Posterior vena cava (tissue), 2 donors: ENCODE results near the gene DENND5B. TPM values are rescaled to one million over a fixed set of nuclear protein-coding genes. Genes with fewer than 3 reads are reported as not detected.
"Not testable (repeated sequence)": the region's sequence is repeated elsewhere in the genome, so short reads cannot be mapped to it uniquely, and the experiment has no call there.

Experiments
- DNase-seq: peaks from one replicate; pipeline ENCODE4 v3.0.0-alpha.2; 2020; ENCODE audit warnings: low spot score
- intact Hi-C, 2 donors: fragments of 100-400 bp; cut with DNase I; formaldehyde crosslinking; loops; one replicate each; pipeline versions ENCODE4 v1.14.1 to v1.14.2; 2022 to 2023
- total RNA-seq, 2 donors: library from RNA; stranded (reverse); fragmentation: NEBNext Ultra II Directional; extraction: Animal tissue kit (Norgen Biotek cat#: 25700); gene quantifications; one replicate each; pipeline ENCODE4 v1.2.1, GENCODE V29; 2021
- donor health status: DM: yes; HTN: yes; CAD: no.
- donor health status: DM: yes; HTN: yes; CAD: no.

Gene DENND5B
- total RNA-seq, 2 donors from 2014 or later = 13.1 to 19.7 TPM

DNA sequence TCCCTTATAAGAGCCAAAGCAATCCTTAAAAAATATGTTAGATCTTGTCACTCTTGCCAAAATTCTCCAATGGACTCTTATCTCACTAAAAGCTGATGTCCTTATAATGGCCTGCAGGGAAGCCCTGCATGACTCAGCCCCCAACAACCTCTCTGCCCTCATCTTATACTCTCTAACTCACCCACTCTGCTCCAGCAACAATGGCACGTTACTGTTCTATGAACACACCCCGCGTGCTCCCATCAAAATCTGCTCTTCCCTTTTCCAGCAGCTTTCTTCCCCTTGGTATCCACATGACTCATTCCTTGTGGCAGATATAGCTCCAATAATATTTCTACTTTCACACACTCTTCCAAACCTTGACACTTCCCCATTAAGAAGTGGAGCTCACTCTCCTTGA is 108.1 kb downstream of the DENND5B start:
- no peak for DNase-seq
- intact Hi-C loops = no loop called here

- no peak for DNase-seq
- intact Hi-C loops = no loop called here
These were observed 109.5 kb downstream of the DENND5B start for GRCh38 chr12:31481415-31481814.

DNA sequence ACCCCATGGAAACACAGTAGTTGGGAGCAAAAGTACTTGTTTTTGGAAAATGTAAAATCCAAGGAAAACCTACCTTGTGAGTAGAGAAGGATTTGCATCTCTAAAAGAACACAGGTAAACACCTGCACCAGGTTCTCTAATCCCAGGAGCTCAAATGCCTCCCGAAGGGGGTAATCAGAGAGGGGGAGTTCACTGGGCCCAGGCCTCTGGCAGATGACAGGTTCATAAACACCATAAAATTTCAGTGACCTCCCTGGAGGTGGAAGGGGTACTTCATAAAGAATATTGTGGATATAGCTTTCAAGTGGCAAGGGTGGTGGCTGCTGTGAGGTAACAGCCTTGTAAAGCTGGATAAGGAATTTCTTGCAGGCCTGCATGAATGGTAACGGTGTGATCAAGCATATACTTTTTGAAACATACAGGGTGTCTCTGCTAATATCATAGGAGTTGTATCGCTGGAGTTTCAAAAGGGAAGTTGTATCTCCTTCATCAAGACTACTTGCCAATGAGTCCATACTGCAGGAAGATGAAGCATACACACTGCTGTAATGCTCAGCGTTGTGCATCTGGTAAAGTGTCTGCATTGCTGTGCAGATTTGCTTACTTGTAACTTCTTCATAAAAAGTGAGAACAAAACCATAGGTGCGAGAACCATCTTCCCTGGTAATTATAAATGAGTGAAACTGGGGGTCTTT is 111.3 kb downstream of the DENND5B start:
- intact Hi-C loops = no loop called here
- DNase-seq = no peak

DNA sequence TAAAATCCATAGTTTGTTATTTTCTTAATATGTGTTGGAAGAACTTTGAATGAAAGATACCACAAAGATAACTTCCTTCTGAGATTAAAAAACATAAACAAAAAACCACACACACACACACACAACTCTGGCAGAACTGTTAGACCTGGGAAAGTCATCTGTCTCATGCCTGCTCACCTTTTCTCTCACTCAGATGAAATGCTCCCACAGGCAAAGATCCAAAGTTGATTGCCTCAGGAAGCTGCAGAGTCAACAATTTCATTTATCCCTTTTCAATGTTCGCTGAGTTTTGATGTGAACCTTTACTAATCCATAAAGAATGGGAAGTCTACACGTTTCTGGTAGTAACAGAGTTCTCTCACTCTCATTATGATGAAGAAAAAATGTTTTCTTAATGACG is 112.0 kb downstream of the DENND5B start:
- DNase-seq = no peak
- intact Hi-C loops = no loop called here

- intact Hi-C loops = no loop called here
- DNase-seq = no peak
These were observed 112.5 kb downstream of the DENND5B start for GRCh38 chr12:31478425-31478824.

- DNase-seq = no peak
- intact Hi-C loops = no loop called here
These were observed 113.2 kb downstream of the DENND5B start for GRCh38 chr12:31477687-31478086.

DNA sequence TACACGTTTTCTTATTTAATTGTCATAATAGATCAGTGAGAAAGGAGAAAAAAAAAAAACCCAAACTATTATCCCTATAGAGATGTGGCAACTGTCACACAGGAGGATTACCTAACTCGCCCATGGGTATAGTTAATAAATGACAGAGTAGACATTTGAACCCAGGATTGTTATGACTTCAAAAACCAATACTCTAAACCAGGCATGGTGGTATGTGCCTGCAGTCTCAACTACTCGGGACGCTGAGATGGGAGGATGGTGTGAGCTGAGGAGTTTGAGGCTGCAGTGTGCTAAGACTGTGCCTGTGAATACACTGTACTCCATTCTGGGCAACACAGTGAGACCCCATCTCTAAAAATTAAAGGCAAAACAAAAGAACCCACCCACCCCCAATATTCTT is 114.5 kb downstream of the DENND5B start:
- DNase-seq = no peak
- intact Hi-C loops = no loop called here

DNA sequence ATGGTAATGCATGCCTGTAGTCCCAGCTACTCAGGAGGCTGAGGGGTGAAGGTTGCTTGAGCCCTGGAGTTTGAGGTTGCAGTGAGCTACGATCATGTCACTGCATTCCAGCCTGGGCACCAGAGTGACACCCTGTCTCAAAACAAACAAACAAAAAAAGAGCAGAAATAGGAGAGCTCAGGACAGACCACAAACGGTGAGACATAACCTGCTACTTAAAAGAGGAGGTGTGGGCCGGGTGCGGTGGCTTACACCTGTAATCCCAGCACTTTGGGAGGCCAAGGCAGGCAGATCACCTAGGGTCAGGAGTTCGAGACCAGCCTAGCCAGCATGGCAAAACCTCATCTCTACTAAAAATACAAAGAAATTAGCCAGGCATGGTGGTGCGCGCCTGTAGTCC is 115.3 kb downstream of the DENND5B start:
- DNase-seq, intact Hi-C loops: not testable (repeated sequence)

DNA sequence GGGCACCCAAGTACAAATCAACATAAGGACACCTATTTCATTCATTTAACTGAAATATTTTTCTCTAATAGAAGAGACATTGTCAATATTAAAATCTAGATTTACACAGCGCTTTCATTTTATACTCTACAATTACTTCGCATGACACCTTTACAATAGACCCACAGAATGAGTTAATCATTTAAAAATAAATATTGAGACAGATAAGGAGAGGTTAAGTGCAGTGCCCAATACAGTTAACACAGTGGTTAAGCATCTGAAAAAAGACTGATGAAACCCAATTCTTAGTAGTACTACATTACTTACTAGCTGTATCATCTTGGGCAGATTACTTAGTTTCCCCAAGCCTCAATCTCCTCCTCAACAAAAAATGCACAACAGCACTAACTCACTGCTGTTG is 116.2 kb downstream of the DENND5B start:
- intact Hi-C loops = no loop called here
- DNase-seq = no peak

DNA sequence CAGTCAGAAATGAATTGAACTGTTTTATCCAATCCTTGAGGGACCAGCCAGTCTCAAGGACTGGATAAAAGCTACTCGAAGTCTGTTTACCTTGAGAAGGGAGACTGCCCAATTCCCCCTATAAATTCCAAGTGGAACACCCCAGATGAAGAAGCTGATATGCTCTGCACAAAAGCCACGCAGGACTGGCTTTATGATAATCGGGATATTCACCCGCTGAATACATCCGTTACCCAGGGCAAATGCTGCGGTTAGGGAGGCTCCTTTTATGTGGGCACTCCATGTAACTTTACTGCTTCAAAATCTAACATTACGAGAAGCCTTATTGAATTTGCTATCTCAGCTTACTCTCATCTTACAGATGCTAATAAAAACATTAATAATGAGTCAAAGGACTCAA is 119.1 kb downstream of the DENND5B start:
- no peak for DNase-seq
- intact Hi-C loops = no loop called here

DNA sequence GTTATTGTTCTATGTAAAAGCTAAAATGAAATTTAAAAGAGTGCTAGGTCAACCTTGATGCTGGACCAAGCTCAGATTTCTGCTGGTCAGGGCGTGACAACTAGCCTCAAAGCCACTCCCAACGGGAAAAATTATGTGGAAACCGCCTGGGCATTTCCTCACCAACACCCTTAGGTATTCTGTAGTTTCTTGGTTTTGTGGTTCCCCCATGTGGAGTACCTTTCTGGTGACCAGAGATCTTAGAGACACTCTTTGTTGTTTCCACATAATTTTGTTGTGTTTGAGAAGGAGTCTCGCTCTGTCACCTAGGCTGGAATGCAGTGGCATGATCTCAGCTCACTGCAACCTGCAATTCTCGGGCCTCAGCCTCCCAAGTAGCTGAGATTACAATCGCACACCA is 119.9 kb downstream of the DENND5B start:
- intact Hi-C loops = no loop called here
- no peak for DNase-seq

DNA sequence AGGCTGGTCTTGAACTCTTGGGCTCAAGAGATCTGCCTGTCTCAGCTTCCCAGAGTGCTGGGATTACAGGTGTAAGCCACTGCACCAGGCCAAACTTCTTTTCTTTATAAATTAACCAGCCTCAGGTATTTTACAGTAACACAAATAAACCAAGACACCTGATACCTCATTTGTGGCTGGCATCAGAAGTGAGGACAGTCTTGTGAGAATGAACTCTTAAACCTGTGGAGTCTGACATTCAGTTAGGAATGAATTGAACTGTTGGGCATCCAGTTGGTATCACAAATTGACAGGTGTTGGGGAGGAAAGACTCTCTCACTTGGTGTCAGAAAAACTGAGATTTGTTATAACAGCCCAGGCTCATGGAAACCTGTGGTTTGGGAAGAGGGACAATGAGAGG is 120.5 kb downstream of the DENND5B start:
- intact Hi-C loops = no loop called here
- DNase-seq = no peak

- intact Hi-C loops = no loop called here
- DNase-seq = no peak
These were observed 124.2 kb downstream of the DENND5B start for GRCh38 chr12:31466768-31467167.

DNA sequence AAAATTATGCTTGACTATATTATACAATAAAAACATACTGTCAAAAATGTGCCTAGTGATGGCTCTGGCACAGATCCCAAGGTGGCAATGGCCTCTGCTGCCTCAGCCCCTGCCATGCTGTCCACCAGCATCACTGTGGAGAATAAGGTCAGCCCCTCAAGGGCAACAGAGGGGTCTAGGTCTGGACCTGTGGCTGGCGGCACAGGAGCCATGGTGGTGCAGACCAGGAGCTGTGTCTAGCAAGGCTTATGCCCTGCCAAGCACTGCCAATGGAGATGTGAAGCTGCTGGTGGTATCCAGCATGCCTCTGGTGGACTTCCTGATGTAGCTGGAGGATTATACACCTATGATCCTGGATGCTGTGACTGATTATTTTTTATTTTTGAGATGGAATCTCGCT is 125.9 kb downstream of the DENND5B start:
- intact Hi-C loops = no loop called here

GRCh38 chr12:31460024-31460423 is 130.9 kb downstream of the DENND5B start:
- intact Hi-C loops = no loop called here
- no peak for DNase-seq

More for the DNA sequence above, 125.9 kb downstream of the DENND5B start:
- DNase-seq = no peak

DNA sequence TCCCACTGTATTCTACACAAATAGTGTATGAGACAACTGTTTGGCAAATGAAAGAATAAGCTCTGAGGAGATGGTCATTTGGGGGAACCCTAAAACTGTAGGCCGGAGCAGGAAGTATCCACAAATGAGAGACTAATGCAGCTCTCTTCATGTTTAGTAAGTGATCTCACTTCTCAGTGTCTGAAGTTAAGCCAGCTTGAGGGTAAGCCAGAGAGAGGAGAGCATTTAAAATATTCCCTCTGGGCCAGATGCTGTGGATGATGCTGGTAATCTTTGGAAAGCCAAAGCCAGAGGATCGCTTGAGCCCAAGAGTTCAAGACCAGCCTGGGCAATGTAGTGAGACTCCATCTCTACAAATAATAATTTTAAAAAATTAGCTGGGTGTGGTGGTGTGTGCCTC is 134.4 kb downstream of the DENND5B start:
- intact Hi-C loops = no loop called here
- no peak for DNase-seq

DNA sequence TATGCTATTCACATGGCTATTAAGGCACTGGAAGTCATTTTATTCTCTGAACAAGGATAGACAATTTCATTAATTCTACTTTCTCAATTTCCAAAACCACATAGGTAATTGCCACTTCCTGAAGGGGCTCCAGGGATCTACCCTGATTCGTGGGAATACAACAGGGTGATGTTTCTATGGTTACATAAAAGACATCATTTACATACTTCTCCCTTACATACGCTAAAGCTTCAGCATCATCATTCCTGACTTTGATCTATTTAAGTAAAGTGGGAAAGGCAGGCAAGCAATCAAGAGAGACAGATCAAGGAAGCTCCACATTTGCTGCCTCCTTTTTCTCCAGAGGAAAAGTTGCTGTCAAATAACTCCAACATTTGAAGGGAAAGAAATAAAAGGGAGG is 146.2 kb downstream of the DENND5B start:
- intact Hi-C loops = no loop called here
- no peak for DNase-seq

GRCh38 chr12:31440586-31440985 is 150.3 kb downstream of the DENND5B start:
- intact Hi-C loops = no loop called here
- DNase-seq = no peak

DNA sequence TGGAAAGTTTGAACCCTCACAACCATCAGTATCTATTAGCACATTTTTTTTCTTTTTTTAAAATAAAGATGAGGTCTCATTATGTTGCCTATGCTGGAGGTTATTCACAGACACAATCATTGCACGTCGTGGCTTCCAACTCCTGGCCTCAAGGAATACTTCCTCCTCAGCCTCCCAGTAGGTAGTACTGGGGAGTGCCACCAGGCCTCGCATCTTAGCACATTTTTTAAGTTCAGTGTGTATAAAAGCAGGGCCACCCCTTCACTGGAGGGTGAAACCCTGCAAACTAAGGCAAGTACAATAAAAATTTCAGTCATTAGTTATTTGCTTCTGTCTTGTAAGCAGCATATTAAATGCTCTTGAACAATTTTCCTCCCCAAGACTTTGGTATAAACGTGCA is 150.8 kb downstream of the DENND5B start:
- intact Hi-C loops = no loop called here

DNA sequence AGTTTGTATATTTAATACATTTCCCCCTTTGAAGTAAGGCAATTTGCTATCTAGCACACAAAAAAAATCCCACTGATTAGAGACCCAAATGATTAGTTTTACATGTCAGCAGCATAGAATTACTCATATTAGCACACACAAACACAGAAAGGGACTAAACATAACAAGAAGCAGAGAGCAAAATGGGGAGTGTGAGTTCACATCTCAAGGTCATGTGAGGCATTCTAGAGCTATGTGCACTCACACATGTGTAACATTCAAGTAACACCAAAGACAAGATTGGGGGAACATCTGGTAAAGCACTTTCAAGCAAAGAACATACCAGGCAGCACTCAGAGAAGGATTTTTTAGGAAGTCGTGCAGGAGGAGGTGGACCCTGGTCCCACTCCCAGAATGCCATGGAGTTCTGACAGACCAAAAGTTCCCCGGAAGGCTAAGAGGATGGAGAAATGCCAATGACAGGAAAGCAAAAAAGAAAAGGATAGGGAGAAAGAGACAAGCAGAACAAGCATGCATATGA is 159.2 kb downstream of the DENND5B start:
- no peak for DNase-seq
- intact Hi-C loops = no loop called here

More for the DNA sequence above, 150.8 kb downstream of the DENND5B start:
- no peak for DNase-seq

GRCh38 chr12:31423405-31423804 is 167.5 kb downstream of the DENND5B start:
- no peak for DNase-seq
- intact Hi-C loops = no loop called here
